ENCODE measurements around the gene STC2.

STC2 gene

GRCh38 chr5:173299820-173300219 is 28.4 kb downstream of the STC2 start:
- Histone ChIP-seq H3K27me3 (peaks cover 80% of the 10 kb centered on the region), H3K27ac (no peak overlapping the region), H3K9me3 (no peaks in the 10 kb centered on the region), H3K4me1 (ENCODE audit: control insufficient read depth in 1 of 2, insufficient read depth in 1 of 2, low read depth in 1 of 2, low read length in 1 of 2) (no peaks in the 10 kb centered on the region), H3K4me3 (ENCODE audit: low read depth in 1 of 2, low read length in 1 of 2) (no peak overlapping the region), H3K36me3 (no peaks in the 10 kb centered on the region)
- no peak for TF ChIP-seq CTCF (IDR thresholded peaks at IDR 0.05)

- Histone ChIP-seq H3K27me3 (peaks cover 80% of the 10 kb centered on the region), H3K27ac (no peak overlapping the region), H3K4me1 (ENCODE audit: control insufficient read depth in 1 of 2, insufficient read depth in 1 of 2, low read depth in 1 of 2, low read length in 1 of 2) (no peaks in the 10 kb centered on the region), H3K9me3 (no peaks in the 10 kb centered on the region), H3K36me3 (no peaks in the 10 kb centered on the region), H3K4me3 (ENCODE audit: low read depth in 1 of 2, low read length in 1 of 2) (no peak overlapping the region)
- TF ChIP-seq CTCF (IDR thresholded peaks at IDR 0.05) = no peak
These were observed 29.8 kb downstream of the STC2 start for GRCh38 chr5:173298213-173298926.

GRCh38 chr5:173297813-173298212 is 30.4 kb downstream of the STC2 start:
- Histone ChIP-seq H3K27me3 (peaks cover 81% of the 10 kb centered on the region), H3K4me1 (ENCODE audit: control insufficient read depth in 1 of 2, insufficient read depth in 1 of 2, low read depth in 1 of 2, low read length in 1 of 2) (no peaks in the 10 kb centered on the region), H3K36me3 (no peaks in the 10 kb centered on the region), H3K9me3 (no peaks in the 10 kb centered on the region), H3K4me3 (ENCODE audit: low read depth in 1 of 2, low read length in 1 of 2) (no peak overlapping the region), H3K27ac (no peak overlapping the region)
- no peak for TF ChIP-seq CTCF (IDR thresholded peaks at IDR 0.05)

GRCh38 chr5:173296737-173297676 is 31.2 kb downstream of the STC2 start:
- H3K36me3 ChIP-seq = no peaks in the 10 kb centered on the region

GRCh38 chr5:173295796-173296195 is 32.4 kb downstream of the STC2 start:
- no peak for TF ChIP-seq CTCF (IDR thresholded peaks at IDR 0.05)
- H3K27ac ChIP-seq = no peak overlapping the region
- H3K9me3 ChIP-seq = no peaks in the 10 kb centered on the region
- H3K36me3 ChIP-seq = no peaks in the 10 kb centered on the region
- no peaks in the 10 kb centered on the region for H3K4me1 ChIP-seq (ENCODE audit: control insufficient read depth in 1 of 2, insufficient read depth in 1 of 2, low read depth in 1 of 2, low read length in 1 of 2)
- H3K27me3 ChIP-seq = peaks cover 86% of the 10 kb centered on the region
- no peak overlapping the region for H3K4me3 ChIP-seq (ENCODE audit: low read depth in 1 of 2, low read length in 1 of 2)

More at GRCh38 chr5:173296737-173297676, 31.2 kb downstream of the STC2 start:
- no peaks in the 10 kb centered on the region for H3K9me3 ChIP-seq
- no peak overlapping the region for H3K4me3 ChIP-seq (ENCODE audit: low read depth in 1 of 2, low read length in 1 of 2)
- H3K27me3 ChIP-seq = peaks cover 81% of the 10 kb centered on the region
- TF ChIP-seq CTCF (IDR thresholded peaks at IDR 0.05) = no peak
- H3K27ac ChIP-seq = no peak overlapping the region
- H3K4me1 ChIP-seq (ENCODE audit: control insufficient read depth in 1 of 2, insufficient read depth in 1 of 2, low read depth in 1 of 2, low read length in 1 of 2) = no peaks in the 10 kb centered on the region
